GM23338 (cell line): ENCODE data around the gene TMEM143. TPM values are rescaled to one million over a fixed set of nuclear protein-coding genes. Genes with fewer than 3 reads are reported as not detected.

Source experiments
- ATAC-seq: fragments of 200-7000 bp; cut with Tn5 transposase; 3 replicates; pipeline ENCODE4 v1.9.1; 2020
- DNase-seq: peaks from one replicate; pipeline ENCODE4 v3.0.0-alpha.2; 2015; ENCODE audit warnings: low spot score
- H2AFZ ChIP-seq: fragments of 200-600 bp; sonication (generic); 2 replicates; pipeline ENCODE4 v1.8.0; 2016; ENCODE audit warnings: antibody characterized with exemption, mild to moderate bottlenecking, moderate library complexity
- H3F3A ChIP-seq: fragments of 200-600 bp; sonication (generic); replicated peaks from 2 replicates; pipeline ENCODE4 v1.8.0; 2017; ENCODE audit warnings: antibody characterized with exemption, mixed run types, low read depth
- H3K27ac ChIP-seq: fragments of 200-600 bp; sonication (generic); 2 replicates; pipeline ENCODE4 v1.6.1; 2016; ENCODE audit warnings: low read depth
- H3K27me3 ChIP-seq: fragments of 200-600 bp; sonication (generic); 2 replicates; pipeline ENCODE4 v1.8.0; 2016; ENCODE audit warnings: mild to moderate bottlenecking, mixed run types, moderate library complexity; ENCODE audit not compliant: insufficient read depth
- H3K36me3 ChIP-seq: fragments of 200-600 bp; sonication (generic); 2 replicates; pipeline ENCODE4 v1.8.0; 2016; ENCODE audit warnings: mild to moderate bottlenecking; ENCODE audit not compliant: insufficient read depth
- H3K4me1 ChIP-seq: fragments of 200-600 bp; sonication (generic); 2 replicates; pipeline ENCODE4 v1.8.0; 2016; ENCODE audit warnings: mild to moderate bottlenecking, moderate library complexity; ENCODE audit not compliant: insufficient read depth
- H3K4me2 ChIP-seq: fragments of 200-600 bp; sonication (generic); 2 replicates; pipeline ENCODE4 v1.7.1; 2017; ENCODE audit warnings: mixed run types
- H3K4me3 ChIP-seq: fragments of 200-600 bp; sonication (generic); 2 replicates; pipeline ENCODE4 v1.6.1; 2016; ENCODE audit warnings: mixed run types
- H3K79me2 ChIP-seq: fragments of 200-600 bp; sonication (generic); replicated peaks from 2 replicates; pipeline ENCODE4 v1.8.0; 2017; ENCODE audit warnings: mild to moderate bottlenecking; ENCODE audit not compliant: insufficient read depth
- H3K9me2 ChIP-seq: fragments of 200-600 bp; sonication (generic); 2 replicates; pipeline ENCODE4 v1.8.0; 2017; ENCODE audit not compliant: insufficient read depth
- H4K20me1 ChIP-seq: fragments of 200-600 bp; sonication (generic); replicated peaks from 2 replicates; pipeline ENCODE4 v1.8.0; 2017; ENCODE audit warnings: mild to moderate bottlenecking; ENCODE audit not compliant: insufficient read depth
- H3K27ac Mint-ChIP-seq: 2 replicates; pipeline ENCODE4 v1.8.0; 2020; ENCODE audit warnings: inconsistent platforms, mild to moderate bottlenecking, moderate library complexity, mixed read lengths
- H3K27me3 Mint-ChIP-seq: 3 replicates; pipeline ENCODE4 v1.8.0; 2022; ENCODE audit warnings: low read depth, mild to moderate bottlenecking, moderate library complexity, mixed read lengths, inconsistent platforms; ENCODE audit not compliant: insufficient read depth, poor library complexity
- H3K36me3 Mint-ChIP-seq: 3 replicates; pipeline ENCODE4 v1.8.0; 2021; ENCODE audit warnings: low read depth, mild to moderate bottlenecking, inconsistent platforms, moderate library complexity, mixed read lengths
- H3K4me1 Mint-ChIP-seq: 3 replicates; pipeline ENCODE4 v1.8.0; 2020; ENCODE audit warnings: mild to moderate bottlenecking, inconsistent platforms, mixed read lengths
- H3K4me3 Mint-ChIP-seq: 3 replicates; pipeline ENCODE4 v1.8.0; 2021; ENCODE audit warnings: moderate library complexity, mild to moderate bottlenecking, inconsistent platforms, mixed read lengths
- H3K9me3 Mint-ChIP-seq: 3 replicates; pipeline ENCODE4 v1.8.0; 2020; ENCODE audit warnings: moderate library complexity, mild to moderate bottlenecking, inconsistent platforms, mixed read lengths
- CREB1 ChIP-seq: fragments of 250-450 bp; sonication (Bioruptor Pico); IDR thresholded peaks from 2 replicates; pipeline ENCODE4 v1.5.0; 2020; ENCODE audit warnings: low read depth, mild to moderate bottlenecking, moderate library complexity
- EZH2 ChIP-seq: fragments of 200-600 bp; sonication (generic); IDR thresholded peaks from one replicate; pipeline ENCODE4 v1.8.0; 2017; ENCODE audit warnings: antibody characterized with exemption, mild to moderate bottlenecking, low read depth; ENCODE audit not compliant: unreplicated experiment
- EZH2phosphoT487 ChIP-seq: fragments of 200-600 bp; sonication (generic); IDR thresholded peaks from one replicate; pipeline ENCODE4 v1.8.1; 2018; ENCODE audit warnings: antibody characterized with exemption; ENCODE audit not compliant: unreplicated experiment
- JUNB ChIP-seq: IDR thresholded peaks from one replicate; pipeline ENCODE4 v1.6.1; 2016; ENCODE audit warnings: antibody characterized with exemption; ENCODE audit not compliant: unreplicated experiment
- NANOG ChIP-seq: IDR thresholded peaks from 2 replicates; pipeline ENCODE4 v1.6.1; 2016; ENCODE audit warnings: antibody characterized with exemption, borderline replicate concordance
- POLR2AphosphoS5 ChIP-seq: IDR thresholded peaks from 2 replicates; pipeline ENCODE4 v1.6.1; 2016; ENCODE audit warnings: antibody characterized with exemption, low read depth
- STAT1 ChIP-seq: IDR thresholded peaks from one replicate; pipeline ENCODE4 v1.6.1; 2016; ENCODE audit warnings: antibody characterized with exemption; ENCODE audit not compliant: unreplicated experiment
- ZNF114 ChIP-seq: fragments of 250-450 bp; sonication (Bioruptor Pico); IDR thresholded peaks from 2 replicates; pipeline ENCODE4 v1.5.0; 2020; ENCODE audit warnings: mild to moderate bottlenecking, moderate library complexity
- ZNF331 ChIP-seq: fragments of 250-450 bp; sonication (Bioruptor Pico); IDR thresholded peaks from 2 replicates; pipeline ENCODE4 v1.5.0; 2020; ENCODE audit warnings: low read depth, mild to moderate bottlenecking, moderate library complexity
- polyA plus RNA-seq: library from polyadenylated mRNA; unstranded; fragments of >200 nt; fragmentation: Nextera tagmentation; extraction: Ambion mirVana; gene quantifications from 2 replicates; pipeline ENCODE4 v1.2.1, GENCODE V29; 2016
- total RNA-seq: library from RNA; depleted of rRNA; stranded (reverse); fragments of >200 nt; shearing (Covaris generic); gene quantifications from 2 replicates; pipeline ENCODE4 v1.2.3, GENCODE V29; 2014
- TF ChIP-seq, protein P1 (sequence below): fragments of 250-450 bp; sonication (Bioruptor Pico); IDR thresholded peaks from 2 replicates; pipeline ENCODE4 v1.5.0; 2020; ENCODE audit warnings: mild to moderate bottlenecking, moderate library complexity
- TF ChIP-seq, protein P2 (sequence below), 2 experiments: fragments of 200-600 bp in 1 of 2; sonication (generic) in 1 of 2; conservative IDR thresholded peaks; 2 replicates each; pipeline versions ENCODE4 v1.5.1 to v1.6.1; 2016 to 2017; ENCODE audit warnings: antibody characterized with exemption in 2 of 2, low read depth in 2 of 2, mild to moderate bottlenecking in 2 of 2, moderate library complexity in 1 of 2
- TF ChIP-seq, protein P3 (sequence below): IDR thresholded peaks from 2 replicates; pipeline ENCODE4 v1.6.1; 2016; ENCODE audit warnings: antibody characterized with exemption
- TF ChIP-seq, protein P4 (sequence below): IDR thresholded peaks from one replicate; pipeline ENCODE4 v1.6.1; 2018; ENCODE audit warnings: antibody characterized with exemption; ENCODE audit not compliant: unreplicated experiment

The TMEM143 gene
- total and polyA plus RNA-seq, 2 experiments from 2014 or later, result 12.8 to 15.0 TPM

DNA sequence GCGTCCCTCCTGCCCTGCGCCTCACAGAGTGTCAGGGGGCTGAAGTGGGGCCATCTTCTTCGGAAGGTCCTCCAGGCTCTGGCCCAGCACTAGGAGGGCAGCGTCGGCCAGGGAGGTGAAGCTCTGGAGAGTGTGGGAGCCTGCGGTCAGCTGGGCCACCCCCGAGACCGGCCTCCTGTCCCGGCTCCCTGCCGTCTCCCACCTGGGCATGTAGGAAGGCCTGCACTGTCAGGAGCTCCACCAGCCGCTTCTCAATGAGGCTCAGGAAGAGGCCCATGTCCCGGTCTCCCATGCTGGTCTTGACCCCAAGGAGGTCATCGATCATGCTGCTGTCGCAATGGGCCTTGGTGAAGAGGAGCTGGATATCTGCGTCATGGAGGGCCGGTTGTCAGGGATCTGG is 65.8 kb downstream of the TMEM143 start:
- 0 out of 2 replicates have a peak, but pooled peaks cover 3% of the 10 kb centered on the region for H3K9me2 ChIP-seq
- H2AFZ ChIP-seq, result peak overlapping the region; percentile 81; the same call in 1 of the 2 replicates
- H3K4me3 ChIP-seq, result no peak overlapping the region
- DNase-seq, result no peak
- H3K4me2 ChIP-seq, result no peak overlapping the region
- Mint-ChIP-seq H3K36me3 (no peaks in the 10 kb centered on the region), H3K9me3 (no peaks in the 10 kb centered on the region), H3K4me3 (no peak overlapping the region), H3K27ac (no peak overlapping the region), H3K27me3 (peaks cover 13% of the 10 kb centered on the region), H3K4me1 (peaks cover 12% of the 10 kb centered on the region)
- TF ChIP-seq EZH2 (no peak), ZNF331 (CRISPR knock-in tag) (no peak), POLR2AphosphoS5 (no peak), STAT1 (no peak), ZNF114 (CRISPR knock-in tag) (no peak), JUNB (no peak), EZH2phosphoT487 (no peak), NANOG (no peak), CREB1 (CRISPR knock-in tag) (no peak)
- TF ChIP-seq, protein P1, sequence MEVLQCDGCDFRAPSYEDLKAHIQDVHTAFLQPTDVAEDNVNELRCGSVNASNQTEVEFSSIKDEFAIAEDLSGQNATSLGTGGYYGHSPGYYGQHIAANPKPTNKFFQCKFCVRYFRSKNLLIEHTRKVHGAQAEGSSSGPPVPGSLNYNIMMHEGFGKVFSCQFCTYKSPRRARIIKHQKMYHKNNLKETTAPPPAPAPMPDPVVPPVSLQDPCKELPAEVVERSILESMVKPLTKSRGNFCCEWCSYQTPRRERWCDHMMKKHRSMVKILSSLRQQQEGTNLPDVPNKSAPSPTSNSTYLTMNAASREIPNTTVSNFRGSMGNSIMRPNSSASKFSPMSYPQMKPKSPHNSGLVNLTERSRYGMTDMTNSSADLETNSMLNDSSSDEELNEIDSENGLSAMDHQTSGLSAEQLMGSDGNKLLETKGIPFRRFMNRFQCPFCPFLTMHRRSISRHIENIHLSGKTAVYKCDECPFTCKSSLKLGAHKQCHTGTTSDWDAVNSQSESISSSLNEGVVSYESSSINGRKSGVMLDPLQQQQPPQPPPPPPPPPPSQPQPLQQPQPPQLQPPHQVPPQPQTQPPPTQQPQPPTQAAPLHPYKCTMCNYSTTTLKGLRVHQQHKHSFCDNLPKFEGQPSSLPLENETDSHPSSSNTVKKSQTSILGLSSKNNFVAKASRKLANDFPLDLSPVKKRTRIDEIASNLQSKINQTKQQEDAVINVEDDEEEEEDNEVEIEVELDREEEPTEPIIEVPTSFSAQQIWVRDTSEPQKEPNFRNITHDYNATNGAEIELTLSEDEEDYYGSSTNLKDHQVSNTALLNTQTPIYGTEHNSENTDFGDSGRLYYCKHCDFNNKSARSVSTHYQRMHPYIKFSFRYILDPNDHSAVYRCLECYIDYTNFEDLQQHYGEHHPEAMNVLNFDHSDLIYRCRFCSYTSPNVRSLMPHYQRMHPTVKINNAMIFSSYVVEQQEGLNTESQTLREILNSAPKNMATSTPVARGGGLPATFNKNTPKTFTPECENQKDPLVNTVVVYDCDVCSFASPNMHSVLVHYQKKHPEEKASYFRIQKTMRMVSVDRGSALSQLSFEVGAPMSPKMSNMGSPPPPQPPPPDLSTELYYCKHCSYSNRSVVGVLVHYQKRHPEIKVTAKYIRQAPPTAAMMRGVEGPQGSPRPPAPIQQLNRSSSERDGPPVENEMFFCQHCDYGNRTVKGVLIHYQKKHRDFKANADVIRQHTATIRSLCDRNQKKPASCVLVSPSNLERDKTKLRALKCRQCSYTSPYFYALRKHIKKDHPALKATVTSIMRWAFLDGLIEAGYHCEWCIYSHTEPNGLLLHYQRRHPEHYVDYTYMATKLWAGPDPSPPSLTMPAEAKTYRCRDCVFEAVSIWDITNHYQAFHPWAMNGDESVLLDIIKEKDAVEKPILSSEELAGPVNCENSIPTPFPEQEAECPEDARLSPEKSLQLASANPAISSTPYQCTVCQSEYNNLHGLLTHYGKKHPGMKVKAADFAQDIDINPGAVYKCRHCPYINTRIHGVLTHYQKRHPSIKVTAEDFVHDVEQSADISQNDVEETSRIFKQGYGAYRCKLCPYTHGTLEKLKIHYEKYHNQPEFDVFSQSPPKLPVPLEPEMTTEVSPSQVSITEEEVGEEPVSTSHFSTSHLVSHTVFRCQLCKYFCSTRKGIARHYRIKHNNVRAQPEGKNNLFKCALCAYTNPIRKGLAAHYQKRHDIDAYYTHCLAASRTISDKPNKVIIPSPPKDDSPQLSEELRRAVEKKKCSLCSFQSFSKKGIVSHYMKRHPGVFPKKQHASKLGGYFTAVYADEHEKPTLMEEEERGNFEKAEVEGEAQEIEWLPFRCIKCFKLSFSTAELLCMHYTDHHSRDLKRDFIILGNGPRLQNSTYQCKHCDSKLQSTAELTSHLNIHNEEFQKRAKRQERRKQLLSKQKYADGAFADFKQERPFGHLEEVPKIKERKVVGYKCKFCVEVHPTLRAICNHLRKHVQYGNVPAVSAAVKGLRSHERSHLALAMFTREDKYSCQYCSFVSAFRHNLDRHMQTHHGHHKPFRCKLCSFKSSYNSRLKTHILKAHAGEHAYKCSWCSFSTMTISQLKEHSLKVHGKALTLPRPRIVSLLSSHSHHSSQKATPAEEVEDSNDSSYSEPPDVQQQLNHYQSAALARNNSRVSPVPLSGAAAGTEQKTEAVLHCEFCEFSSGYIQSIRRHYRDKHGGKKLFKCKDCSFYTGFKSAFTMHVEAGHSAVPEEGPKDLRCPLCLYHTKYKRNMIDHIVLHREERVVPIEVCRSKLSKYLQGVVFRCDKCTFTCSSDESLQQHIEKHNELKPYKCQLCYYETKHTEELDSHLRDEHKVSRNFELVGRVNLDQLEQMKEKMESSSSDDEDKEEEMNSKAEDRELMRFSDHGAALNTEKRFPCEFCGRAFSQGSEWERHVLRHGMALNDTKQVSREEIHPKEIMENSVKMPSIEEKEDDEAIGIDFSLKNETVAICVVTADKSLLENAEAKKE (CRISPR knock-in tag), result no peak
- TF ChIP-seq, protein P2, sequence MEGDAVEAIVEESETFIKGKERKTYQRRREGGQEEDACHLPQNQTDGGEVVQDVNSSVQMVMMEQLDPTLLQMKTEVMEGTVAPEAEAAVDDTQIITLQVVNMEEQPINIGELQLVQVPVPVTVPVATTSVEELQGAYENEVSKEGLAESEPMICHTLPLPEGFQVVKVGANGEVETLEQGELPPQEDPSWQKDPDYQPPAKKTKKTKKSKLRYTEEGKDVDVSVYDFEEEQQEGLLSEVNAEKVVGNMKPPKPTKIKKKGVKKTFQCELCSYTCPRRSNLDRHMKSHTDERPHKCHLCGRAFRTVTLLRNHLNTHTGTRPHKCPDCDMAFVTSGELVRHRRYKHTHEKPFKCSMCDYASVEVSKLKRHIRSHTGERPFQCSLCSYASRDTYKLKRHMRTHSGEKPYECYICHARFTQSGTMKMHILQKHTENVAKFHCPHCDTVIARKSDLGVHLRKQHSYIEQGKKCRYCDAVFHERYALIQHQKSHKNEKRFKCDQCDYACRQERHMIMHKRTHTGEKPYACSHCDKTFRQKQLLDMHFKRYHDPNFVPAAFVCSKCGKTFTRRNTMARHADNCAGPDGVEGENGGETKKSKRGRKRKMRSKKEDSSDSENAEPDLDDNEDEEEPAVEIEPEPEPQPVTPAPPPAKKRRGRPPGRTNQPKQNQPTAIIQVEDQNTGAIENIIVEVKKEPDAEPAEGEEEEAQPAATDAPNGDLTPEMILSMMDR (conservative IDR thresholded peaks at IDR 0.05; ENCODE audit: low read depth in 2 of 2), result no peak
- TF ChIP-seq, protein P3, sequence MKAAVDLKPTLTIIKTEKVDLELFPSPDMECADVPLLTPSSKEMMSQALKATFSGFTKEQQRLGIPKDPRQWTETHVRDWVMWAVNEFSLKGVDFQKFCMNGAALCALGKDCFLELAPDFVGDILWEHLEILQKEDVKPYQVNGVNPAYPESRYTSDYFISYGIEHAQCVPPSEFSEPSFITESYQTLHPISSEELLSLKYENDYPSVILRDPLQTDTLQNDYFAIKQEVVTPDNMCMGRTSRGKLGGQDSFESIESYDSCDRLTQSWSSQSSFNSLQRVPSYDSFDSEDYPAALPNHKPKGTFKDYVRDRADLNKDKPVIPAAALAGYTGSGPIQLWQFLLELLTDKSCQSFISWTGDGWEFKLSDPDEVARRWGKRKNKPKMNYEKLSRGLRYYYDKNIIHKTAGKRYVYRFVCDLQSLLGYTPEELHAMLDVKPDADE, result no peak
- TF ChIP-seq, protein P4, sequence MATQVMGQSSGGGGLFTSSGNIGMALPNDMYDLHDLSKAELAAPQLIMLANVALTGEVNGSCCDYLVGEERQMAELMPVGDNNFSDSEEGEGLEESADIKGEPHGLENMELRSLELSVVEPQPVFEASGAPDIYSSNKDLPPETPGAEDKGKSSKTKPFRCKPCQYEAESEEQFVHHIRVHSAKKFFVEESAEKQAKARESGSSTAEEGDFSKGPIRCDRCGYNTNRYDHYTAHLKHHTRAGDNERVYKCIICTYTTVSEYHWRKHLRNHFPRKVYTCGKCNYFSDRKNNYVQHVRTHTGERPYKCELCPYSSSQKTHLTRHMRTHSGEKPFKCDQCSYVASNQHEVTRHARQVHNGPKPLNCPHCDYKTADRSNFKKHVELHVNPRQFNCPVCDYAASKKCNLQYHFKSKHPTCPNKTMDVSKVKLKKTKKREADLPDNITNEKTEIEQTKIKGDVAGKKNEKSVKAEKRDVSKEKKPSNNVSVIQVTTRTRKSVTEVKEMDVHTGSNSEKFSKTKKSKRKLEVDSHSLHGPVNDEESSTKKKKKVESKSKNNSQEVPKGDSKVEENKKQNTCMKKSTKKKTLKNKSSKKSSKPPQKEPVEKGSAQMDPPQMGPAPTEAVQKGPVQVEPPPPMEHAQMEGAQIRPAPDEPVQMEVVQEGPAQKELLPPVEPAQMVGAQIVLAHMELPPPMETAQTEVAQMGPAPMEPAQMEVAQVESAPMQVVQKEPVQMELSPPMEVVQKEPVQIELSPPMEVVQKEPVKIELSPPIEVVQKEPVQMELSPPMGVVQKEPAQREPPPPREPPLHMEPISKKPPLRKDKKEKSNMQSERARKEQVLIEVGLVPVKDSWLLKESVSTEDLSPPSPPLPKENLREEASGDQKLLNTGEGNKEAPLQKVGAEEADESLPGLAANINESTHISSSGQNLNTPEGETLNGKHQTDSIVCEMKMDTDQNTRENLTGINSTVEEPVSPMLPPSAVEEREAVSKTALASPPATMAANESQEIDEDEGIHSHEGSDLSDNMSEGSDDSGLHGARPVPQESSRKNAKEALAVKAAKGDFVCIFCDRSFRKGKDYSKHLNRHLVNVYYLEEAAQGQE, result no peak
- H4K20me1 ChIP-seq, result no peaks in the 10 kb centered on the region
- no peaks in the 10 kb centered on the region for H3K36me3 ChIP-seq
- H3K4me1 ChIP-seq, result peaks cover 7% of the 10 kb centered on the region; the same call in 1 of the 2 replicates
- peaks cover 5% of the 10 kb centered on the region; the same call in 1 of the 2 replicates for H3F3A ChIP-seq
- no peaks in the 10 kb centered on the region for H3K27me3 ChIP-seq
- no peaks in the 10 kb centered on the region for H3K79me2 ChIP-seq
- H3K27ac ChIP-seq, result no peak overlapping the region
- no peak for ATAC-seq
